ENCODE measurements around the gene EFCAB6.

Gene EFCAB6

DNA sequence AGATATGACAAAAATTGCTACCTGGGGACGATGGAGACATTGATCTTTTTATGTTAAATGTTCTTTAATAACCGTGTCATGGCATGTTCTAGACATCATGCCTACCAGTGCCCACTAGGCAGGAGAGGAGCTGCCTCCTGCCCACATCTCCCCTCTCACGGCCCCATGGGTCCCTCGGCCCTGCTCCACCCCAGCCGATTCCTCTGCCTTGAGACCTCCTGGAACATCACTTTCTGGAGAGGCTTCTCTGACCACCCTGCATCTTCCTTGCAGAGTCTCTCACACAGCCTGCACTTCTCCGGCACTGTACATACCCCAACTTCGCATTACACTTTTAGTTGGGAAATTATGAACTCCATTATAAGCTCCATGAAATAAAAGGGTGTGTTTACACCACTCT, 16.8 kb downstream of the EFCAB6 start:
- DNase-seq (ENCODE audit: insufficient read length, low spot score) (no peak), FAIRE-seq (no peak)

GRCh38 chr22:43792905-43793304, 19.2 kb downstream of the EFCAB6 start:
- DNase-seq (ENCODE audit: insufficient read length, low spot score) (no peak), FAIRE-seq (no peak)
- TF ChIP-seq TAF1 (IDR thresholded peaks at IDR 0.05; ENCODE audit: low read depth, low read length) (no peak), POLR2AphosphoS5 (IDR thresholded peaks at IDR 0.05; ENCODE audit: low read depth, low read length) (no peak), PAX5 (IDR thresholded peaks at IDR 0.05; ENCODE audit: insufficient read depth, low read length, severe bottlenecking) (no peak), POLR2A (IDR thresholded peaks at IDR 0.05; ENCODE audit: low read depth, low read length) (no peak), POU2F2 (IDR thresholded peaks at IDR 0.05; ENCODE audit: low read depth, low read length) (no peak)

More for the DNA sequence above, 16.8 kb downstream of the EFCAB6 start:
- TF ChIP-seq PAX5 (IDR thresholded peaks at IDR 0.05; ENCODE audit: insufficient read depth, low read length, severe bottlenecking) (no peak), TAF1 (IDR thresholded peaks at IDR 0.05; ENCODE audit: low read depth, low read length) (no peak), POLR2AphosphoS5 (IDR thresholded peaks at IDR 0.05; ENCODE audit: low read depth, low read length) (no peak), POLR2A (IDR thresholded peaks at IDR 0.05; ENCODE audit: low read depth, low read length) (no peak), SPI1 (IDR thresholded peaks at IDR 0.05; ENCODE audit: low read depth, low read length) (no peak), POU2F2 (IDR thresholded peaks at IDR 0.05; ENCODE audit: low read depth, low read length) (no peak)

GRCh38 chr22:43789452-43789851, 22.7 kb downstream of the EFCAB6 start:
- no peak for FAIRE-seq
- no peak for DNase-seq (ENCODE audit: insufficient read length, low spot score)
- no peak for TF ChIP-seq TAF1 (IDR thresholded peaks at IDR 0.05; ENCODE audit: low read depth, low read length)
- no peak for TF ChIP-seq POLR2AphosphoS5 (IDR thresholded peaks at IDR 0.05; ENCODE audit: low read depth, low read length)
- TF ChIP-seq POLR2A (IDR thresholded peaks at IDR 0.05; ENCODE audit: low read depth, low read length): no peak

DNA sequence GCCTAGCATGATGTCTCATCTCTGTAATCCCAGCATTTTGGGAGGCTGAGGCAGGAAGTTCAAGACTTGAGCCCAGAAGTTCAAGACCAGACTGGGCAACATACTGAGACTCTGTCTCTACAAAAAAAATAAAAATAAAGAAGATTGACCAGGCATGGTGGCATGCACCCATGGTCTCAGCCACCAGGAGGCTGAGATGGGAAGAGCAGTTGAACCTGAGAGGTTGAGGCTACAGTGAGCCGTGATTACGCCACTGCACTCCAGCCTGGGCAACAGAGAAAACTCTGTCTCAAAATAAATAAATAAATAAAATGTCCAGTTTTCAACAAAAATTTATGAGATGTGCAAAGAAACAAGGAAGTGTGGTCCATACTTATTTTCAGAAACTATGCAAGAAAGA, 28.3 kb downstream of the EFCAB6 start:
- TF ChIP-seq POU2F2 (IDR thresholded peaks at IDR 0.05; ENCODE audit: low read depth, low read length): no peak
- TF ChIP-seq PAX5 (IDR thresholded peaks at IDR 0.05; ENCODE audit: insufficient read depth, low read length, severe bottlenecking): no peak
- no peak for TF ChIP-seq POLR2A (IDR thresholded peaks at IDR 0.05; ENCODE audit: low read depth, low read length)
- TF ChIP-seq TAF1 (IDR thresholded peaks at IDR 0.05; ENCODE audit: low read depth, low read length): no peak
- TF ChIP-seq POLR2AphosphoS5 (IDR thresholded peaks at IDR 0.05; ENCODE audit: low read depth, low read length): no peak
- TF ChIP-seq SPI1 (IDR thresholded peaks at IDR 0.05; ENCODE audit: low read depth, low read length): no peak
- no peak for FAIRE-seq
- DNase-seq (ENCODE audit: insufficient read length, low spot score): no peak

DNA sequence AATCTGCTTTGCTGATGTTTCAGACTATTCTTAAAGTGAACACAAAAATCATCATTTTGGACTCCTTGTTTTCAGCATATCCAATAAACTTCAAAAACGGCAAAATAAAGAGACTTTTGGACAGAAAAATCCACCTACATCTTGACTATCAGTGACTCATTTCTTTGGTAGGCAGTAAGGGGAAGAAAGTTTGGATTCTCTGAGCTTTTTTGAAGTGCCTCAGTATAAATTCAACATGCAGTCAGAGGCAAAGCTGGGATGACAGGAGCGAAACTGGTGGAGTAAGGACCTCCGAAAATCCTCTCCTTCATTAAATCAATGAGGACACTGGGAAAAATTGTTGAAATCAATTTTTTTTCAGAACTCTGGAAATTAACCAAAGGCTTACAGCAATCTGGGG, 29.7 kb downstream of the EFCAB6 start:
- TF ChIP-seq POU2F2 (IDR thresholded peaks at IDR 0.05; ENCODE audit: low read depth, low read length): no peak
- no peak for TF ChIP-seq POLR2A (IDR thresholded peaks at IDR 0.05; ENCODE audit: low read depth, low read length)
- no peak for TF ChIP-seq TAF1 (IDR thresholded peaks at IDR 0.05; ENCODE audit: low read depth, low read length)
- TF ChIP-seq SPI1 (IDR thresholded peaks at IDR 0.05; ENCODE audit: low read depth, low read length): no peak
- no peak for DNase-seq (ENCODE audit: insufficient read length, low spot score)
- no peak for FAIRE-seq

DNA sequence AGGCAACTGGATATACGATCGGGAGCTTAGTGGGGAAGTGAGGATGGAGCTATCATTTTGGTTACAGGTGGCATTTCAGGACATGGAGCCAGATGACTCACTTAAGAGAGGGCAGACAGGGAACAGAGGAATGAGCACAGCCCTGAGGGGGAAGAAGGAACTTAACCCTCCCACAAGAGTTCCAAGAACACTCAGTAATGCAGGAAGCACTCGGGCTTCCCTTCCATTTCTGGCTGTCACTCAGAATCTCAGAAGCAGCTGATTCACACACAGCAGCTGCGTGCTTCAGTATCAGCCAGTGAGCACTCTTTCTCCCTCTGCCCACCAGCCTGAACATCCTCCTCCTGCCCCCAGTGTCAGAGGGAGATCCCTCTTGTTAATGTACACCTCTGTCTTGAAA, 34.8 kb downstream of the EFCAB6 start:
- no peak for TF ChIP-seq POLR2A (IDR thresholded peaks at IDR 0.05; ENCODE audit: low read depth, low read length)
- no peak for TF ChIP-seq SPI1 (IDR thresholded peaks at IDR 0.05; ENCODE audit: low read depth, low read length)
- no peak for TF ChIP-seq POLR2AphosphoS5 (IDR thresholded peaks at IDR 0.05; ENCODE audit: low read depth, low read length)
- no peak for TF ChIP-seq POU2F2 (IDR thresholded peaks at IDR 0.05; ENCODE audit: low read depth, low read length)
- no peak for TF ChIP-seq PAX5 (IDR thresholded peaks at IDR 0.05; ENCODE audit: insufficient read depth, low read length, severe bottlenecking)
- no peak for TF ChIP-seq TAF1 (IDR thresholded peaks at IDR 0.05; ENCODE audit: low read depth, low read length)
- DNase-seq (ENCODE audit: insufficient read length, low spot score) (no peak), FAIRE-seq (no peak)

- DNase-seq (ENCODE audit: insufficient read length, low spot score): no peak
- FAIRE-seq: no peak
- TF ChIP-seq POLR2AphosphoS5 (IDR thresholded peaks at IDR 0.05; ENCODE audit: low read depth, low read length) (no peak), TAF1 (IDR thresholded peaks at IDR 0.05; ENCODE audit: low read depth, low read length) (no peak), SPI1 (IDR thresholded peaks at IDR 0.05; ENCODE audit: low read depth, low read length) (no peak), PAX5 (IDR thresholded peaks at IDR 0.05; ENCODE audit: insufficient read depth, low read length, severe bottlenecking) (no peak), POU2F2 (IDR thresholded peaks at IDR 0.05; ENCODE audit: low read depth, low read length) (no peak), POLR2A (IDR thresholded peaks at IDR 0.05; ENCODE audit: low read depth, low read length) (no peak)
These were observed 35.9 kb downstream of the EFCAB6 start for GRCh38 chr22:43776081-43776670.

DNA sequence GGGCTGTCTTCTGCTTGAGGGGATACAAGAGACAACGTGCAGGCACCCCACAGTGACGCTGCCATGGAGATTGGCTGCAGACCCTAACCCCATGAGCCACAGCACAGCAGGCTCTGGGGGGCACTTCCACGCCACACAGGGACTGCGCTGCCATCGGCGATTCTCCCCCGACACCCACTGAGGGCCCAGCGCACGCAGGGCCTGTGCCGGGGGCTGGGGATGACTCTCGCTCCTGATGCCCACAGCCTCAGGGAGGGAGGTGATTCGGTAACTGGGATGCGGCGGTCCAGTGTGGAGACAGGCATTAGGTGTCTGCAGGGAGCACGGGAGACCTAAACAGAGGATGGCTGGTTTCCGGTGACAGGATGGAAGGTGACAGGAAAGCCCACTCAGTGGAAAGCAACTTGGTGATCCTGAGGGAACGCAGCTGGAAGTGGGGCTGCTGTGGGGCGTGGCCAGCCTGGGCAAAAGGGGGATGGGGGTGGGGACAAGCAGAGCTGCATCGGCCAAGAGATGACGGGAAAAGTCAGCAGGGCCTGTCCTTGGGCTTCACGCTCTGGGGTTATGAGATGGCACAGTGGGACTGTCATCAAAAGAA, 37.7 kb downstream of the EFCAB6 start:
- TF ChIP-seq PAX5 (IDR thresholded peaks at IDR 0.05; ENCODE audit: insufficient read depth, low read length, severe bottlenecking): no peak
- no peak for TF ChIP-seq POU2F2 (IDR thresholded peaks at IDR 0.05; ENCODE audit: low read depth, low read length)
- no peak for TF ChIP-seq TAF1 (IDR thresholded peaks at IDR 0.05; ENCODE audit: low read depth, low read length)
- TF ChIP-seq POLR2AphosphoS5 (IDR thresholded peaks at IDR 0.05; ENCODE audit: low read depth, low read length): no peak
- TF ChIP-seq SPI1 (IDR thresholded peaks at IDR 0.05; ENCODE audit: low read depth, low read length): no peak
- no peak for TF ChIP-seq POLR2A (IDR thresholded peaks at IDR 0.05; ENCODE audit: low read depth, low read length)
- FAIRE-seq (no peak), DNase-seq (ENCODE audit: insufficient read length, low spot score) (no peak)

GRCh38 chr22:43772831-43773230, 39.3 kb downstream of the EFCAB6 start:
- DNase-seq (ENCODE audit: insufficient read length, low spot score) (no peak), FAIRE-seq (no peak)
- TF ChIP-seq TAF1 (IDR thresholded peaks at IDR 0.05; ENCODE audit: low read depth, low read length) (no peak), PAX5 (IDR thresholded peaks at IDR 0.05; ENCODE audit: insufficient read depth, low read length, severe bottlenecking) (no peak), SPI1 (IDR thresholded peaks at IDR 0.05; ENCODE audit: low read depth, low read length) (no peak), POU2F2 (IDR thresholded peaks at IDR 0.05; ENCODE audit: low read depth, low read length) (no peak), POLR2AphosphoS5 (IDR thresholded peaks at IDR 0.05; ENCODE audit: low read depth, low read length) (no peak), POLR2A (IDR thresholded peaks at IDR 0.05; ENCODE audit: low read depth, low read length) (no peak)

DNA sequence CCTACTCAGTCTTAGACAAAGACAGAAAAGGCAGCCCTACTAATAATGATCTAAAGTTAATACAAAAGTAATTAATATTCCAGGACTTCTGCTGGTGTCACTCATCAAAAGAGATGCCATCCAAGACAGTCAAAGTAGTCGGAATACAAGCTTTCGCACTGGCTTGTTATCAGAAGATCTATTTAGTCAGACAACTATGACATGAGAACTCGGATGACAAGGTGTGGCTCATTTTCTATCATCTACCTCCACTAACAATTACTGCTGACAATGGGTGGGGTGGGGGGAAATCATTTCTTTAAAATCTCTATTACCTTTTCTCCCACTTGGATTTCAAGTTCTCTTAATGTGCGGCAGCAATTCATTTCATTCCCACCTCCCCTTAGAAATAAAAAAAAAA, 56.7 kb downstream of the EFCAB6 start:
- TF ChIP-seq POU2F2 (IDR thresholded peaks at IDR 0.05; ENCODE audit: low read depth, low read length): no peak
- TF ChIP-seq TAF1 (IDR thresholded peaks at IDR 0.05; ENCODE audit: low read depth, low read length): no peak
- DNase-seq (ENCODE audit: insufficient read length, low spot score) (no peak), FAIRE-seq (no peak)

Data from GM12891 (cell line).